GM23338 (cell line): Measurements from ENCODE around the gene GCK. TPM values are rescaled to one million over a fixed set of nuclear protein-coding genes. Genes with fewer than 3 reads are reported as not detected.

Source experiments
- ATAC-seq: fragments of 200-7000 bp; cut with Tn5 transposase; 3 replicates; pipeline ENCODE4 v1.9.1; 2020
- DNase-seq: peaks from one replicate; pipeline ENCODE4 v3.0.0-alpha.2; 2015; ENCODE audit warnings: low spot score
- H2AFZ ChIP-seq: fragments of 200-600 bp; sonication (generic); 2 replicates; pipeline ENCODE4 v1.8.0; 2016; ENCODE audit warnings: antibody characterized with exemption, mild to moderate bottlenecking, moderate library complexity
- H3F3A ChIP-seq: fragments of 200-600 bp; sonication (generic); replicated peaks from 2 replicates; pipeline ENCODE4 v1.8.0; 2017; ENCODE audit warnings: antibody characterized with exemption, mixed run types, low read depth
- H3K27ac ChIP-seq: fragments of 200-600 bp; sonication (generic); 2 replicates; pipeline ENCODE4 v1.6.1; 2016; ENCODE audit warnings: low read depth
- H3K27me3 ChIP-seq: fragments of 200-600 bp; sonication (generic); 2 replicates; pipeline ENCODE4 v1.8.0; 2016; ENCODE audit warnings: mild to moderate bottlenecking, mixed run types, moderate library complexity; ENCODE audit not compliant: insufficient read depth
- H3K36me3 ChIP-seq: fragments of 200-600 bp; sonication (generic); 2 replicates; pipeline ENCODE4 v1.8.0; 2016; ENCODE audit warnings: mild to moderate bottlenecking; ENCODE audit not compliant: insufficient read depth
- H3K4me1 ChIP-seq: fragments of 200-600 bp; sonication (generic); 2 replicates; pipeline ENCODE4 v1.8.0; 2016; ENCODE audit warnings: mild to moderate bottlenecking, moderate library complexity; ENCODE audit not compliant: insufficient read depth
- H3K4me2 ChIP-seq: fragments of 200-600 bp; sonication (generic); 2 replicates; pipeline ENCODE4 v1.7.1; 2017; ENCODE audit warnings: mixed run types
- H3K4me3 ChIP-seq: fragments of 200-600 bp; sonication (generic); 2 replicates; pipeline ENCODE4 v1.6.1; 2016; ENCODE audit warnings: mixed run types
- H3K79me2 ChIP-seq: fragments of 200-600 bp; sonication (generic); replicated peaks from 2 replicates; pipeline ENCODE4 v1.8.0; 2017; ENCODE audit warnings: mild to moderate bottlenecking; ENCODE audit not compliant: insufficient read depth
- H3K9me2 ChIP-seq: fragments of 200-600 bp; sonication (generic); 2 replicates; pipeline ENCODE4 v1.8.0; 2017; ENCODE audit not compliant: insufficient read depth
- H4K20me1 ChIP-seq: fragments of 200-600 bp; sonication (generic); replicated peaks from 2 replicates; pipeline ENCODE4 v1.8.0; 2017; ENCODE audit warnings: mild to moderate bottlenecking; ENCODE audit not compliant: insufficient read depth
- H3K27ac Mint-ChIP-seq: 2 replicates; pipeline ENCODE4 v1.8.0; 2020; ENCODE audit warnings: inconsistent platforms, mild to moderate bottlenecking, moderate library complexity, mixed read lengths
- H3K27me3 Mint-ChIP-seq: 3 replicates; pipeline ENCODE4 v1.8.0; 2022; ENCODE audit warnings: low read depth, mild to moderate bottlenecking, moderate library complexity, mixed read lengths, inconsistent platforms; ENCODE audit not compliant: insufficient read depth, poor library complexity
- H3K36me3 Mint-ChIP-seq: 3 replicates; pipeline ENCODE4 v1.8.0; 2021; ENCODE audit warnings: low read depth, mild to moderate bottlenecking, inconsistent platforms, moderate library complexity, mixed read lengths
- H3K4me1 Mint-ChIP-seq: 3 replicates; pipeline ENCODE4 v1.8.0; 2020; ENCODE audit warnings: mild to moderate bottlenecking, inconsistent platforms, mixed read lengths
- H3K4me3 Mint-ChIP-seq: 3 replicates; pipeline ENCODE4 v1.8.0; 2021; ENCODE audit warnings: moderate library complexity, mild to moderate bottlenecking, inconsistent platforms, mixed read lengths
- H3K9me3 Mint-ChIP-seq: 3 replicates; pipeline ENCODE4 v1.8.0; 2020; ENCODE audit warnings: moderate library complexity, mild to moderate bottlenecking, inconsistent platforms, mixed read lengths
- CREB1 ChIP-seq: fragments of 250-450 bp; sonication (Bioruptor Pico); IDR thresholded peaks from 2 replicates; pipeline ENCODE4 v1.5.0; 2020; ENCODE audit warnings: low read depth, mild to moderate bottlenecking, moderate library complexity
- EZH2 ChIP-seq: fragments of 200-600 bp; sonication (generic); IDR thresholded peaks from one replicate; pipeline ENCODE4 v1.8.0; 2017; ENCODE audit warnings: antibody characterized with exemption, mild to moderate bottlenecking, low read depth; ENCODE audit not compliant: unreplicated experiment
- EZH2phosphoT487 ChIP-seq: fragments of 200-600 bp; sonication (generic); IDR thresholded peaks from one replicate; pipeline ENCODE4 v1.8.1; 2018; ENCODE audit warnings: antibody characterized with exemption; ENCODE audit not compliant: unreplicated experiment
- JUNB ChIP-seq: IDR thresholded peaks from one replicate; pipeline ENCODE4 v1.6.1; 2016; ENCODE audit warnings: antibody characterized with exemption; ENCODE audit not compliant: unreplicated experiment
- NANOG ChIP-seq: IDR thresholded peaks from 2 replicates; pipeline ENCODE4 v1.6.1; 2016; ENCODE audit warnings: antibody characterized with exemption, borderline replicate concordance
- POLR2AphosphoS5 ChIP-seq: IDR thresholded peaks from 2 replicates; pipeline ENCODE4 v1.6.1; 2016; ENCODE audit warnings: antibody characterized with exemption, low read depth
- STAT1 ChIP-seq: IDR thresholded peaks from one replicate; pipeline ENCODE4 v1.6.1; 2016; ENCODE audit warnings: antibody characterized with exemption; ENCODE audit not compliant: unreplicated experiment
- ZNF114 ChIP-seq: fragments of 250-450 bp; sonication (Bioruptor Pico); IDR thresholded peaks from 2 replicates; pipeline ENCODE4 v1.5.0; 2020; ENCODE audit warnings: mild to moderate bottlenecking, moderate library complexity
- ZNF331 ChIP-seq: fragments of 250-450 bp; sonication (Bioruptor Pico); IDR thresholded peaks from 2 replicates; pipeline ENCODE4 v1.5.0; 2020; ENCODE audit warnings: low read depth, mild to moderate bottlenecking, moderate library complexity
- polyA plus RNA-seq: library from polyadenylated mRNA; unstranded; fragments of >200 nt; fragmentation: Nextera tagmentation; extraction: Ambion mirVana; gene quantifications from 2 replicates; pipeline ENCODE4 v1.2.1, GENCODE V29; 2016
- total RNA-seq: library from RNA; depleted of rRNA; stranded (reverse); fragments of >200 nt; shearing (Covaris generic); gene quantifications from 2 replicates; pipeline ENCODE4 v1.2.3, GENCODE V29; 2014
- TF ChIP-seq, protein P1 (sequence below): IDR thresholded peaks from one replicate; pipeline ENCODE4 v1.6.1; 2018; ENCODE audit warnings: antibody characterized with exemption; ENCODE audit not compliant: unreplicated experiment
- TF ChIP-seq, protein P2 (sequence below): IDR thresholded peaks from 2 replicates; pipeline ENCODE4 v1.6.1; 2016; ENCODE audit warnings: antibody characterized with exemption

Gene GCK
- total and polyA plus RNA-seq, 2 experiments from 2014 or later: 6.1 to 7.3 TPM

DNA sequence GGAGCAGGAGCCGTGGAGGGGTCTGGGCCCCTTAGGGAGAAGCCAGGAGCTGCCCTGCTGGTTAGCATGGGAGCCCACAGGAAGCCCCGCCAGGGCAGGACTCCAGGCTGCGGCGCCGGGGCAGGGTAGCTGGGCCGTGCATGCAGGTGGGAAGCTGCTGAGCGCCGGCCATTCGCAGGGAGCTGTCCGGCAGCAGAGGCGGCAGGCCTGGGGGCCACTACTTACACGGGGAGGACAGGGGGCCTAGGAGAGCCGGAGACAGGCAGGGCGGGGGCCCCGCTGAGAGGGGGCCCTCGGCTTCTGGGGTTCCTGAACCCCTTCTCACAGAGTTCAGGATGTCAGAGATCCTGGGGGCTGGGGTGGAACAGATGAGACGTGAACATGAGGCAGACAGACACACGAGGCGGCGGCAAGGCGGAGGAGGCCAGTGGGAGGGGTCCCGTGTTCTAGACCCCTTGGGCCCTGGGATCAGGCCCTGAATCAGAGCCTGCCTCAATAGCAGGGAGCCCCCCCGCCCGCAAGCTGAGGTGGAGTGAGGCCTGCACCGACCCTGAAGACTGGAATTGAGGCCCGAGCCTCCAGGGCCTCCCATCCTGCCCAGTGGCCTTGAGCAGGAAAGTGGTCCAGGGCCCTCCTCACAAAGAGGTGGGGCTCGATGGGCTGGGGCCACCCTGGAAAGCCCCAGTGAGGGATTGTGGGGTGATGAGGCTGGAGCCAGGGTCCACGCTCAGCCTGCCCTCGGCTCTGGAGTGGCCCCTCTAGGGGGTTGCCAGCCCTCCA, 39.5 kb upstream of the GCK start:
- Histone ChIP-seq H3K27ac (no peak overlapping the region), H3K4me3 (no peak overlapping the region), H3K27me3 (no peaks in the 10 kb centered on the region), H4K20me1 (no peaks in the 10 kb centered on the region), H3F3A (no peaks in the 10 kb centered on the region), H3K4me2 (no peak overlapping the region), H3K4me1 (no peaks in the 10 kb centered on the region), H2AFZ (no peak overlapping the region), H3K36me3 (no peaks in the 10 kb centered on the region), H3K79me2 (no peaks in the 10 kb centered on the region), H3K9me2 (no peaks in the 10 kb centered on the region)
- peak; percentile 18 for ATAC-seq
- Mint-ChIP-seq H3K27me3 (peaks cover 8% of the 10 kb centered on the region), H3K27ac (no peak overlapping the region), H3K4me3 (no peak overlapping the region), H3K9me3 (no peaks in the 10 kb centered on the region), H3K36me3 (no peaks in the 10 kb centered on the region), H3K4me1 (peaks cover 9% of the 10 kb centered on the region)
- no peak for DNase-seq
- TF ChIP-seq JUNB (no peak), NANOG (no peak), EZH2 (no peak), CREB1 (CRISPR knock-in tag) (no peak), POLR2AphosphoS5 (no peak), ZNF331 (CRISPR knock-in tag) (no peak), ZNF114 (CRISPR knock-in tag) (no peak), STAT1 (no peak)
- TF ChIP-seq, protein P1, sequence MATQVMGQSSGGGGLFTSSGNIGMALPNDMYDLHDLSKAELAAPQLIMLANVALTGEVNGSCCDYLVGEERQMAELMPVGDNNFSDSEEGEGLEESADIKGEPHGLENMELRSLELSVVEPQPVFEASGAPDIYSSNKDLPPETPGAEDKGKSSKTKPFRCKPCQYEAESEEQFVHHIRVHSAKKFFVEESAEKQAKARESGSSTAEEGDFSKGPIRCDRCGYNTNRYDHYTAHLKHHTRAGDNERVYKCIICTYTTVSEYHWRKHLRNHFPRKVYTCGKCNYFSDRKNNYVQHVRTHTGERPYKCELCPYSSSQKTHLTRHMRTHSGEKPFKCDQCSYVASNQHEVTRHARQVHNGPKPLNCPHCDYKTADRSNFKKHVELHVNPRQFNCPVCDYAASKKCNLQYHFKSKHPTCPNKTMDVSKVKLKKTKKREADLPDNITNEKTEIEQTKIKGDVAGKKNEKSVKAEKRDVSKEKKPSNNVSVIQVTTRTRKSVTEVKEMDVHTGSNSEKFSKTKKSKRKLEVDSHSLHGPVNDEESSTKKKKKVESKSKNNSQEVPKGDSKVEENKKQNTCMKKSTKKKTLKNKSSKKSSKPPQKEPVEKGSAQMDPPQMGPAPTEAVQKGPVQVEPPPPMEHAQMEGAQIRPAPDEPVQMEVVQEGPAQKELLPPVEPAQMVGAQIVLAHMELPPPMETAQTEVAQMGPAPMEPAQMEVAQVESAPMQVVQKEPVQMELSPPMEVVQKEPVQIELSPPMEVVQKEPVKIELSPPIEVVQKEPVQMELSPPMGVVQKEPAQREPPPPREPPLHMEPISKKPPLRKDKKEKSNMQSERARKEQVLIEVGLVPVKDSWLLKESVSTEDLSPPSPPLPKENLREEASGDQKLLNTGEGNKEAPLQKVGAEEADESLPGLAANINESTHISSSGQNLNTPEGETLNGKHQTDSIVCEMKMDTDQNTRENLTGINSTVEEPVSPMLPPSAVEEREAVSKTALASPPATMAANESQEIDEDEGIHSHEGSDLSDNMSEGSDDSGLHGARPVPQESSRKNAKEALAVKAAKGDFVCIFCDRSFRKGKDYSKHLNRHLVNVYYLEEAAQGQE: no peak
- TF ChIP-seq, protein P2, sequence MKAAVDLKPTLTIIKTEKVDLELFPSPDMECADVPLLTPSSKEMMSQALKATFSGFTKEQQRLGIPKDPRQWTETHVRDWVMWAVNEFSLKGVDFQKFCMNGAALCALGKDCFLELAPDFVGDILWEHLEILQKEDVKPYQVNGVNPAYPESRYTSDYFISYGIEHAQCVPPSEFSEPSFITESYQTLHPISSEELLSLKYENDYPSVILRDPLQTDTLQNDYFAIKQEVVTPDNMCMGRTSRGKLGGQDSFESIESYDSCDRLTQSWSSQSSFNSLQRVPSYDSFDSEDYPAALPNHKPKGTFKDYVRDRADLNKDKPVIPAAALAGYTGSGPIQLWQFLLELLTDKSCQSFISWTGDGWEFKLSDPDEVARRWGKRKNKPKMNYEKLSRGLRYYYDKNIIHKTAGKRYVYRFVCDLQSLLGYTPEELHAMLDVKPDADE: no peak

DNA sequence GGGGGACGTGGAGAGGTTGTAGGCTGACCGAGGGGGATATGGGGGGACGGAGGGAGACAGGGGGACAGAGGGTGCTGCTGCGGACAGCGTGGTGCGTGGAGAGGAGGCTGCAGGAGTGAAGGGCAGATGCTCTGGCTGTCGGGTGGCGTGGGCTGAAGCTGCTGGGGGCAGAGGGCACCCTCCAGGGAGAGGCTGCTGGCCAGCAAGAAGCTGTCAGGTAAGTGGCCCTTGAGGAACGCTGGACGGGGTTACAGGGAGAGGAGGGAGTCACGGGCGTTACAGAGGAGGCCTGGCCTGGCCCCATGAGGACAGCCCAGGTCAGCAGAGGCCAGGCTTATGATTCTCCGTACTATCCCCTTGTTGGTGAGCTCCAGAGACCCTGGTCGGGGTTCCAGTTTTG, 38.7 kb upstream of the GCK start:
- Histone ChIP-seq H3K9me2 (no peaks in the 10 kb centered on the region), H3K27ac (no peak overlapping the region), H3K4me3 (no peak overlapping the region), H3K4me2 (no peak overlapping the region), H4K20me1 (no peaks in the 10 kb centered on the region), H2AFZ (no peak overlapping the region), H3K36me3 (no peaks in the 10 kb centered on the region), H3K4me1 (no peaks in the 10 kb centered on the region), H3K79me2 (no peaks in the 10 kb centered on the region), H3K27me3 (no peaks in the 10 kb centered on the region), H3F3A (no peaks in the 10 kb centered on the region)
- Mint-ChIP-seq H3K4me1 (peaks cover 12% of the 10 kb centered on the region), H3K27ac (no peak overlapping the region), H3K9me3 (no peaks in the 10 kb centered on the region), H3K27me3 (peaks cover 10% of the 10 kb centered on the region), H3K36me3 (no peaks in the 10 kb centered on the region), H3K4me3 (no peak overlapping the region)
- no peak for DNase-seq
- no peak for ATAC-seq
- TF ChIP-seq NANOG: no peak
- TF ChIP-seq EZH2phosphoT487: no peak
- TF ChIP-seq, protein P2: no peak
- TF ChIP-seq EZH2: no peak
- TF ChIP-seq ZNF331 (CRISPR knock-in tag): no peak
- no peak for TF ChIP-seq STAT1
- no peak for TF ChIP-seq ZNF114 (CRISPR knock-in tag)
- TF ChIP-seq, protein P1: no peak
- no peak for TF ChIP-seq JUNB
- TF ChIP-seq POLR2AphosphoS5: no peak
